ENCODE measurements around the gene NFYC.

The NFYC gene

GRCh38 chr1:40798366-40799281 lies 107.1 kb downstream of the NFYC start:
- no peak for DNase-seq (ENCODE audit: low spot score)

GRCh38 chr1:40799351-40799867 lies 107.9 kb downstream of the NFYC start:
- no peak for DNase-seq (ENCODE audit: low spot score)

- DNase-seq (ENCODE audit: low spot score), result no peak
Measured at GRCh38 chr1:40801742-40802077, 110.2 kb downstream of the NFYC start.

- DNase-seq (ENCODE audit: low spot score), result no peak
Measured at GRCh38 chr1:40802078-40802741, 110.7 kb downstream of the NFYC start.

- no peak for DNase-seq (ENCODE audit: low spot score)
Measured at GRCh38 chr1:40802742-40803113, 111.2 kb downstream of the NFYC start.

GRCh38 chr1:40803447-40803846 lies 111.9 kb downstream of the NFYC start:
- DNase-seq (ENCODE audit: low spot score), result no peak

- DNase-seq (ENCODE audit: low spot score), result no peak
Measured at GRCh38 chr1:40803902-40804301, 112.4 kb downstream of the NFYC start.

GRCh38 chr1:40806240-40806639 lies 114.7 kb downstream of the NFYC start:
- DNase-seq (ENCODE audit: low spot score), result no peak

- no peak for DNase-seq (ENCODE audit: low spot score)
Measured at GRCh38 chr1:40806731-40807695, 115.5 kb downstream of the NFYC start.

GRCh38 chr1:40808002-40808401 lies 116.5 kb downstream of the NFYC start:
- DNase-seq (ENCODE audit: low spot score), result no peak

GRCh38 chr1:40808444-40808843 lies 116.9 kb downstream of the NFYC start:
- no peak for DNase-seq (ENCODE audit: low spot score)

- DNase-seq (ENCODE audit: low spot score), result no peak
Measured at GRCh38 chr1:40808909-40809308, 117.4 kb downstream of the NFYC start.

- DNase-seq (ENCODE audit: low spot score), result no peak
Measured at GRCh38 chr1:40810927-40811326, 119.4 kb downstream of the NFYC start.

GRCh38 chr1:40815420-40815819 lies 123.9 kb downstream of the NFYC start:
- DNase-seq (ENCODE audit: low spot score), result no peak

- no peak for DNase-seq (ENCODE audit: low spot score)
Measured at GRCh38 chr1:40817791-40818263, 126.3 kb downstream of the NFYC start.

- no peak for DNase-seq (ENCODE audit: low spot score)
Measured at GRCh38 chr1:40818264-40818961, 126.9 kb downstream of the NFYC start.

GRCh38 chr1:40819101-40819500 lies 127.6 kb downstream of the NFYC start:
- DNase-seq (ENCODE audit: low spot score), result no peak

- no peak for DNase-seq (ENCODE audit: low spot score)
Measured at GRCh38 chr1:40820251-40820797, 128.8 kb downstream of the NFYC start.
